ENCODE data around the gene NOP56. TPM values are rescaled to one million over a fixed set of nuclear protein-coding genes. Genes with fewer than 3 reads are reported as not detected.

Gene NOP56
- total RNA-seq, 1 donor from 2014 or later, result 32.1 TPM

DNA sequence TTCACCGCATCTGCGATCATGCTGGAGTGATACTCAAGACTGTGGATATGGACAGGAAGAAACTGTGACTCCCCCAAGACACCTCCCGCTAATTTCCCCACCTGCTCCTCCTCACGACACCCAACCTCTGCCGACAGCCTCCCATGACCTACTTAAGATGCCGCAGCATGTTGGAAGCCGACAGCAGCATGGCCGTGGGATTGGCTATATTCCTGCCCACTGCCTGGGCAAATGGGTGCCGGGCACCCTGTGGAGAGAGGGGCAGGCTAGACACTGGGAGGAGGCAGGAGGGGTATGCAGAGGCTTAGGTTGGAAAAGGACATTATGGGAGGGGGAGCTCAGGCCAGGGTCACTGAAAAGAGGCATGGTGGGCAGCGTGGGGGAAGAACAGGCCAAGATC lies 7.1 kb downstream of the NOP56 start:
- DNase-seq (ENCODE audit: low spot score in 2 of 2), result peak in 1 of 2 donors; percentile 58
- no peak for TF ChIP-seq CTCF (IDR thresholded peaks at IDR 0.05)
- H3K27ac ChIP-seq, result no peak overlapping the region
- H3K4me1 ChIP-seq, result peaks cover 3 to 7% of the 10 kb centered on the region in 2 donors
- intact Hi-C loops (cut with DNase I), result loop anchor here (10.0 kb wide), 3 partner anchors 345 to 1195 kb away; partner anchors contain the start of genes DNAAF9 and NSFL1C
- no peak overlapping the region for H3K4me3 ChIP-seq
- H3K27me3 ChIP-seq, result no peaks in the 10 kb centered on the region
- peaks cover 62 to 80% of the 10 kb centered on the region in 2 donors for H3K36me3 ChIP-seq
- H3K9me3 ChIP-seq, result no peaks in the 10 kb centered on the region

DNA sequence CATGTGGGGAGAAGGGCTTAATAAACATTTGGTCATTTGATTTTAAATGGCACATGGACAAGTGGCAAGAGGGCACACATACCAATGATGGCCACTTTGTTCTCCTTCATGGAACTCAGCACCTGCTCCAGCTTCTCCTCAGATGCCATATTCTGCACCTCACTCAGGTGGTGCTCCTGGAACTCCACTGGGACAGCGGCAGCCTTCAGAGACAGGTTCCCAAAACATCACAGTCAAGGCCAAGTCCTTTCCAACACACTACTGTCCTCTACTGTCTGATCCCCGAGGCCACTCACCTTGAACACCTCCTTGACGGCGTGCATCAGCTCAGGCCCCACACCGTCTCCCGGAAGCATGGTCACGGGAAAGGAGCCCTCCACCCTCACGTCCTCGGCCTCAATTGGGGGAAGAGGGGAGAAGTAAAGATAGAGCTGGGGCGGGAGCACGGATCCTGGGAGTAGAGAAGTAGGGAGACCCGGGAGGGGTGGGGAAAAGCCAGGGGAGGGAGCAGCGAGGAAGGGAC lies 11.0 kb downstream of the NOP56 start:
- Histone ChIP-seq H3K36me3 (peaks cover 26 to 41% of the 10 kb centered on the region in 2 donors), H3K4me1 (peaks cover 3 to 10% of the 10 kb centered on the region in 2 donors), H3K27me3 (no peaks in the 10 kb centered on the region), H3K9me3 (no peaks in the 10 kb centered on the region), H3K27ac (peak overlapping the region; percentile 82 to 86), H3K4me3 (peak overlapping the region; percentile 77 to 81)
- intact Hi-C loops (cut with DNase I), result loop anchor here (10.0 kb wide), 1 partner anchor 381 kb away; the partner anchor contains the start of genes GNRH2 and MRPS26
- TF ChIP-seq CTCF (IDR thresholded peaks at IDR 0.05), result no peak
- peak in 1 of 2 donors; percentile 60 for DNase-seq (ENCODE audit: low spot score in 2 of 2)

- Histone ChIP-seq H3K27me3 (no peaks in the 10 kb centered on the region), H3K4me1 (peaks cover 3 to 10% of the 10 kb centered on the region in 2 donors), H3K27ac (peak within 1 kb of the TSS; percentile 82 to 86), H3K4me3 (peak within 1 kb of the TSS; percentile 77 to 81), H3K9me3 (no peaks in the 10 kb centered on the region), H3K36me3 (peaks cover 19 to 35% of the 10 kb centered on the region in 2 donors)
- DNase-seq (ENCODE audit: low spot score in 2 of 2), result peak; percentile 80 to 97
- no peak for TF ChIP-seq CTCF (IDR thresholded peaks at IDR 0.05)
- intact Hi-C loops (cut with DNase I), result loop anchor here (1.0 to 10.0 kb wide), 3 partner anchors 12 to 381 kb away; partner anchors contain the start of genes GNRH2, MRPS26 and NOP56
Measured at GRCh38 chr20:2663887-2664719, 11.7 kb downstream of the NOP56 start, which contains the start of gene IDH3B. IDH3B (minus strand) TSS chr20:2664216; CDS start chr20:2664188, 28 bp downstream.

- Histone ChIP-seq H3K4me3 (no peak overlapping the region), H3K27me3 (no peaks in the 10 kb centered on the region), H3K9me3 (no peaks in the 10 kb centered on the region), H3K4me1 (no peaks in the 10 kb centered on the region), H3K27ac (no peak overlapping the region), H3K36me3 (no peaks in the 10 kb centered on the region)
- DNase-seq (ENCODE audit: low spot score in 2 of 2), result no peak
- intact Hi-C loops (cut with DNase I), result no loop called here
- TF ChIP-seq CTCF (IDR thresholded peaks at IDR 0.05), result no peak
Measured at GRCh38 chr20:2671977-2672376, 19.5 kb downstream of the NOP56 start.

DNA sequence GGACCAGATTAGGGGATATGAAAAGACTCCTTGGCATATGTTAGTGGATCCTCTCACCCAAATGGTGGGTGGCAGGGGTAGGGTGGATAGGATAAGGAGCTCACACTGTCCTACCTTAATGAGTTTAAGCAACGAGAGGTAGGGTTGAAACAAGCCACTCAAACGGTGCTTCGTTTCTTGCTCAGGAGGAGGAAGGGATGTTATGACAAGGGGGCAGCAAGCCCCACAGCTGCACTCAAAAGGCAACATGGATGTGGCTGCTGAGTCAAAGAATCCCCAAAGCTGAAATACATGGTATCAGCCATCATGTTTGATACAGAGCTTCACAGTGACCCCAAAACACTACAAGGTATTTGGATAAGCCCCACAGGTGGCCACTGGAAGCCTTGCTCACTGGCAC lies 20.0 kb downstream of the NOP56 start:
- no peaks in the 10 kb centered on the region for H3K36me3 ChIP-seq
- H3K9me3 ChIP-seq, result no peaks in the 10 kb centered on the region
- H3K4me1 ChIP-seq, result no peaks in the 10 kb centered on the region
- intact Hi-C loops (cut with DNase I), result no loop called here
- H3K4me3 ChIP-seq, result no peak overlapping the region
- no peak for DNase-seq (ENCODE audit: low spot score in 2 of 2)
- no peak for TF ChIP-seq CTCF (IDR thresholded peaks at IDR 0.05)
- no peak overlapping the region for H3K27ac ChIP-seq
- no peaks in the 10 kb centered on the region for H3K27me3 ChIP-seq

All from ascending aorta (tissue), 2 donors.